HG02763 (cell line): ENCODE measurements around the gene TGFBR3L.
"Not testable (repeated sequence)": the region's sequence is repeated elsewhere in the genome, so short reads cannot be mapped to it uniquely, and the experiment has no call there.

Experiments
- ATAC-seq: cut with Tn5 transposase; IDR thresholded peaks from one replicate; pipeline ENCODE4 v1.9.1; 2021; ENCODE audit warnings: mild to moderate bottlenecking, moderate library complexity; ENCODE audit not compliant: unreplicated experiment

Gene TGFBR3L

GRCh38 chr19:7947939-7948338 is 33.3 kb downstream of the TGFBR3L start:
- no peak for ATAC-seq

DNA sequence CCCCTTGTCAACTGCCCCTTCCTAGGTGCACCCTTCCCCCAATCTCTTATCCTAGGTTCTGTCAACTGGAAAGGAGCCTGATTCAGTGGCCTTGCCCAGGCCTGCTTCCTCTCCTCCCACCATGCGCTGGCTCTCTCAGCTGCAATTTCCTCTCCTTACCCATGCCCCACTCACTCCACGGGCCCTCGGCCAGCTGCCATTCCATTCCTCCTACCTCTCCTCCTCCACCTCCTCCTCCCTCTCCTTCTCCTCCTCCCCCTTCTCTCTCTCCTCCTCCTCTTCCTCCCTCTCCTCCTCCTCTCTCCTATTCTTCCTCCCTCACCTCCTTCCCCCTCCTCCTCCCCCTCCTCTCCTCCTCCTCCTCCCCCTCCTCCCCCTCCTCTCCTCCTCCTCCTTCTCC is 38.4 kb downstream of the TGFBR3L start:
- ATAC-seq: no peak

DNA sequence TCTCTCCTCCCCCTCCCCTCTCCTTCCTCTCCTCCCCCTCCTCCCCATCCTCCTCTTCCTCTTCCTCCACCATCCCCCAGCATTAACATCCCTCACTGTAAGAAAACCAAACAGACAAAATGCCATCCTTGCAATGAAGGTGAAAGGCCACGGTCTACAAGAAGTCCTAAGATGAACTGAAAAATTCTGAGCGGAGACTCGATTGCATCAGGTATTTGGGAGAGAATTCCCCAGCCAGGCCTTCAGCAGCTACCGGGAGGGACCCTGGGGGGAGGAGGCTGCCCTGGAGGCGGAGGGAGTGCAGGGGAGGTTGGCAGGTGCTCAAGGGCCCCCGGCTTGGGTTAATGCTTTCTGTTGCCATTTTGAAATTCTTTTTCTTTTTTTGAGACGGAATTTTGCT is 38.9 kb downstream of the TGFBR3L start:
- ATAC-seq: no peak

DNA sequence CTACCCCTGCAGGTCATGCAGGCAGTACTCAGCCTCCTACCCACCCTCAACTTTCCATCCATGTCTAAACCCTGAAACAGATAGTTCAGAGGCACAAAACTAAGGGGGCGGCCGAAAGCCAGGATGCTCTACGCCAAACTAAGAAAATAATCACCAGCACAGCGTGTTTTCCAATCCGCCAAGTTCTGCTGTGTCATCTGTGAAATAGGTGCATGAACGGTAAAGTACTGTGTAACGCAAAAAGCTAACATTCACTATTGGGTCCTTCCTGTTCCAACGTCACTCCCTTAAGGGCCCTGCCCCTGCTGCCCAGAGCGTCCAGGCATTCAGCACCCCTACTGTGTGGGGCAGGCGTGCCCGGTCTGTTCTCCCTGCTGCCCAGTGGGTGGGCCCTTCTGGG is 41.1 kb downstream of the TGFBR3L start:
- ATAC-seq: no peak

DNA sequence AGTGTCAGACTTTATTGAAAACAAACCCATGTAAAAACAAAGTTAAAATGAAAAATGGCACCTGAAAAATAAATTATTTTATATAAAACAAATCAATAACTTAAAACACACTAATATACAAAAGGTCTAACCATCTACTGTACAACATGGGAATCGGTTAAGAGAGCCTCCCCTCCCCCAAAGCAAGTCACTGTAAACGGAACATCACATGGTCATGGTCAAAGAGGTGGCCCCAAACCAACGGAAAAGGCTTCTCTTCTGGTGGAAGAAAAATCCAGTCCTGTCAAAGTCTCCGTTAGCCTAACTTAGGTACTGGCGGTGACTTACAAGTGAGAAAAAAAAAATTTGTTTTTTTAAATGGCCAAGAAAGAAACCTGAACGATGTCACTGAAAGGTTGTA is 44.6 kb downstream of the TGFBR3L start:
- ATAC-seq: no peak

DNA sequence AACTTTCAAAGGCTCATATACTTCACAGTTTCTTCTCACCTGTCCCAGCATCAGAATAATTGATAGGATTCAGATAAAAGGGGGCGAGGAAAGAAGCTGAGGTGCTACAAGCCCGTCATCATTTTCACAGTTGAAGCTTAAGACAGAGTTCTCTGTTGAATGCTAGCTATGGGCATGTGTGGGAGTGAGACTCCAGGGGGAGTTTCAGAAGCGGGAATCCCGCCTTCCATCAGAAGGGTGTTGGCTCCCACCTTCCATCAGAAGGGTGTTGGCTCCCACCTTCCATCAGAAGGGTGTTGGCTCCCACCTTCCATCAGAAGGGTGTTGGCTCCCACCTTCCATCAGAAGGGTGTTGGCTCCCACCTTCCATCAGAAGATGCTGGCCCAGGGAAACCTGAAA is 46.5 kb downstream of the TGFBR3L start:
- not testable (repeated sequence) for ATAC-seq

DNA sequence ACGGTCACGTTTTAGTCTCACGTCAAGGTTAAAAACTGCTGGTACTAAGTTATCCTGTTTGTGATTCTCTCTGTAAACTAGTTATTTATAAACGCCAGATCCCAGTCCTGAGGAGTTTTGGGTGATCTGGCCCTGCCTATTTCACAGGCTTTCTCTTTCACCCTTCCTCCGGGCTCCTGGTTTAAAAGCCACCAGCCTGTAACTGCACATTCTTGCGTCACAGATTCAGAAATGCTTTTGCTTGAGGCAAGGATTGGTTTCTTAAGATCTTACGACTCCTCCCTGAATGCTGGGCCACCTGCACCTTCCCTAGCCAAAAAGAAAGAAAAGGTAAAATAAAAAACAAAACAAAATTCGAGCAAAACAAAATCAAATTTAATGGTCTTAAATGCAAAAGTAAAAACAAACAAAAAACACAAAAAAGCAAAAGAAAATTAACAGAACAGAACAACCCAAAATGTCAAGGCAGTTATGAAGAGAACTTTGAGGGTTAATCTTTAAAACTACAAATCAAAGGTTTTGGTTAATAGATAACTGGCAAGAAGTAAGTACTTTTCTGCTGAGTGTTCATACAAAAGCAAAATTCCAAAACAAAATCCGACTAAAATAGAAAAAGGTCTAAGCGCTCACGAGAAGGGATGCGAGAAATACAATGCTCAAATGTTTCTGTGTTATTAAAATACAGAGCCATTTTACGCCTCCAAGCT is 47.4 kb downstream of the TGFBR3L start:
- no peak for ATAC-seq

DNA sequence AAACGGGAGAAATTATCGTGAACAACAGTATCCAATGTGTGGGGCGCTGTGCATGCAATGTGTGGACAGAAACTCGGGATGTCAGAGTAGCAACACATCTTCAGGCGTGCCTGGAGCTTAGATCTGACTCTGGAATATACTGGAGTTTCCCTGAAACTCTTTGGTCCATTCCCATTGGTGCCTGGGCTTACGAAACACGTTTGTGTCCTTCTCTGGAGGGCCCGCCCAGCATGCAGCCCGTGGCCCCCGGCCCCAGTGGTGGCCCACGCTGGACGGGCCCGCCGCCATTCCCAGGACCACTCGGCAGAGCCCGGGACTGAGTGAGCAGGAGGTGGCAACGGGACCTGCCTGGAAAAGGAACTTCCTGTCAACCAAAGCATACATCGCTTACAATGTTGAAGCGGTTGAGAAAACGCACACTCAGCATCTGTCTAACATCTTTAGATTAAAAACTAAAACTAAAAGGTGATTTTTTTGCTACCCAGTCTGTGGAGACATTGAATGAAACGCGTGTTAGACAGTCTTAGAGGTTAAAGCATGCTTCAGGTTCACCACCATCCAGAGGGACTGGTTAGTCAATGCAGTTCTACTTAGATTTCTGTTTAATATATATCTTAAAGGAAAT is 48.1 kb downstream of the TGFBR3L start:
- no peak for ATAC-seq

GRCh38 chr19:7963566-7963965 is 48.9 kb downstream of the TGFBR3L start:
- no peak for ATAC-seq

DNA sequence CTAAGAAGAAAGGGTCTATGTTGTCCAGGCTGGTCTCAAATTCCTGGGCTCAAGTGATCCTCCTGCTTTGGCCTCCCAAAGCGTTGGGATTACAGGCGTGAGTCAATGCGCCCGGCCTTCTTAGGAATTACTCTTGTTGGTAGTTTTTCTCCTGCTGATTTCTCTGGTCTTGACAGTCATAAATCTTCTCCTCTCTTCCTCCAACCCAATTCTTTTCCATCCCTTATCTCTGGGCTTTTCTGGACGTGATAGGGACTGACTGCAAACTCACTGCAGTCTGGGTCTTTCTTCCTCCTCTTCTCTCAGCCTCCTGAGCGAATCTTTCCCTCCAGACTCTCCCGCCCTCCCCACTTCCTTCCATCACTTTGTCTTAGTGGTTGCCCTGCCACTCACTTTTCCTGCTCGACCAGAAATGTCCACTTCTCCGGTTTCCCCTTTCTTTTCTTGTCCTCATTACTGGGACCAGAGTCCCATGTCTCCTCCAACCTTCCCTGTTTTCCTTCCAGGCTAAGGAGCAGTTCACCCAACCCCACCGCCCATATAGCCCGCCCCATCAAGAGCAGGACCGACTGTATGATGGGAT is 50.7 kb downstream of the TGFBR3L start:
- ATAC-seq: no peak

- ATAC-seq: no peak
Observed at GRCh38 chr19:7965921-7966665, 51.5 kb downstream of the TGFBR3L start.

- ATAC-seq: no peak
Observed at GRCh38 chr19:7968008-7968795, 53.6 kb downstream of the TGFBR3L start.
